Right hindlimb (tissue), 1 donor: ENCODE results near the gene TPX2.

Source experiments
- DNase-seq: peaks from one replicate; pipeline ENCODE4 v3.0.0-alpha.2; 2018

TPX2 gene

GRCh38 chr20:31707258-31707615 lies 31.9 kb upstream of the TPX2 start:
- no peak for DNase-seq

GRCh38 chr20:31707994-31708735 lies 30.9 kb upstream of the TPX2 start:
- peak; percentile 74 for DNase-seq

- DNase-seq: no peak
Measured at GRCh38 chr20:31708736-31709534, 30.2 kb upstream of the TPX2 start.

- DNase-seq: no peak
Measured at GRCh38 chr20:31709939-31710338, 29.2 kb upstream of the TPX2 start.

- no peak for DNase-seq
Measured at GRCh38 chr20:31710423-31711108, 28.5 kb upstream of the TPX2 start.

GRCh38 chr20:31711179-31712111 lies 27.6 kb upstream of the TPX2 start:
- no peak for DNase-seq

- no peak for DNase-seq
Measured at GRCh38 chr20:31712112-31712553, 27.0 kb upstream of the TPX2 start.

GRCh38 chr20:31712564-31713311 lies 26.4 kb upstream of the TPX2 start:
- DNase-seq: peak; percentile 77

GRCh38 chr20:31713312-31714273 lies 25.5 kb upstream of the TPX2 start:
- DNase-seq: peak; percentile 86

GRCh38 chr20:31715766-31716165 lies 23.3 kb upstream of the TPX2 start:
- DNase-seq: no peak

- DNase-seq: no peak
Measured at GRCh38 chr20:31716351-31716750, 22.7 kb upstream of the TPX2 start.

GRCh38 chr20:31716818-31717477 lies 22.1 kb upstream of the TPX2 start:
- no peak for DNase-seq

- DNase-seq: no peak
Measured at GRCh38 chr20:31717478-31718201, 21.4 kb upstream of the TPX2 start.

- no peak for DNase-seq
Measured at GRCh38 chr20:31718952-31719643, 20.0 kb upstream of the TPX2 start.

GRCh38 chr20:31719644-31720485 lies 19.2 kb upstream of the TPX2 start:
- DNase-seq: no peak

- DNase-seq: peak; percentile 32
Measured at GRCh38 chr20:31720486-31721407, 18.3 kb upstream of the TPX2 start.
